Testis (tissue), 2 donors: ENCODE measurements around the gene PTPRR.

Experiments
- CTCF ChIP-seq, 3 experiments: fragments of 450-650 bp in 2 of 3; fragments of 200-600 bp in 1 of 3; sonication (generic) in 1 of 3; IDR thresholded peaks; one replicate each; pipeline ENCODE4 v1.5.1; 2016 to 2019; ENCODE audit warnings: antibody characterized with exemption in 3 of 3, mild to moderate bottlenecking in 2 of 3, moderate library complexity in 1 of 3
- POLR2A ChIP-seq: fragments of 450-650 bp; IDR thresholded peaks from one replicate; pipeline ENCODE4 v1.6.1; 2017; ENCODE audit warnings: antibody characterized with exemption, mild to moderate bottlenecking, moderate library complexity

DNA sequence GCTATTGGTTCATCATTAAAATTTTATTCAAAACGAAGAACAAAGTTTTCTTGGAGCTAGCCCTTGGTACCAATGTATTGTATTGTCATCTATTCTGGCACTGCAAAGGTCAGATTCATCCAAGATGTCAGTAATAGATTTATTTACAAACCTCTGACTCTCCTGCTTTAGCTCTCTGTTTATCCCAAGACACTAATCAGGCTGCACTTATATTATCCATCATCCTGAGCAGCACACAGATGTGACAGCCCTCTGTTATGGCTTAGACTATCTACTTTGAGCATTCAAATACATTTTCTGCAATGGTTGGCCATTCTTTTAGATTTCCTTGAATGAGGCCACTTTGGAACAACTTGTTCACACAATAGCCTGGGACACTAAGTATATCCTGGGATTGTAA, 5.0 kb upstream of the PTPRR start:
- no peak for TF ChIP-seq CTCF (IDR thresholded peaks at IDR 0.05)
- TF ChIP-seq POLR2A: no peak
